Activated T-cell treated with anti-CD3 and anti-CD28 coated beads for 24 hours (primary cell): Measurements from ENCODE around the gene FARP2.

Experiments
- DNase-seq: peaks from one replicate; pipeline ENCODE4 v3.0.0-alpha.2; 2020; ENCODE audit warnings: low read depth

Gene FARP2

DNA sequence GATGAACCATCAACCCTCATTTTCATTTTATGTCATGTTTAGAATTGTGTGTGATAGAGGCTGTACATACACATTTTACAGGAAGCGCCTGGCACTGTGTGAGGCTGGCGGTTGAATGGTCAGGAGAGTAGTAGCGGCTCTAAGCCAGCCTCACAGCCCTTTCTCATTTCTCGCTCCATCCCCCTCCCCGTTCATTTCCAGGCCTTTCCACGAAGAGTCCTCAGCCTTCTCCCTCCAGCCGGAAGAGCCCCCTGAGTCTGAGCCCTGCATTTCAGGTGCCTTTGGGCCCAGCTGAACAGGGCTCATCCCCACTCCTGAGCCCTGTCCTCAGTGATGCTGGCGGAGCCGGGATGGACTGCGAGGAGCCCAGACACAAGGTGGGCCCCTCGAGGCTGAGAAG is 100.5 kb downstream of the FARP2 start:
- DNase-seq = no peak

DNA sequence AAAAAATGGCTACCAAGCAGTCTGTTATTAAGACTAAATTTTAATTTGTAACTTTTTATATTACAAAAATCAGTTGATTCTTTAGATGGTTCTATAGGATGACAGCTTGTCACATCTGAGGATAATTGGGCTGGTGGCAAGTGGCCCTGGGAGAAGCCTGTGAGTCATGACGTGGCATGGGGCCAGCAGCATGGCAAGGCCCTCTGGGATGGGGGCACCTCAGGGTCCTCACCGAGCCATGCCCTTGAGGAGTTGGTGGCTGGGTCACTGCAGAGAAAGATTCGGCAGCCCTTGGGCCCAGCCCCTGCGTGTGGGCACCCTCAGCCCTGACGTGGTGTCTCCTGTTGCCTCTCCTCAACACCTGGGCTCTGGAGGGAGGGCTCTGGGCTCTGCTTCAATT is 102.6 kb downstream of the FARP2 start:
- DNase-seq = no peak

DNA sequence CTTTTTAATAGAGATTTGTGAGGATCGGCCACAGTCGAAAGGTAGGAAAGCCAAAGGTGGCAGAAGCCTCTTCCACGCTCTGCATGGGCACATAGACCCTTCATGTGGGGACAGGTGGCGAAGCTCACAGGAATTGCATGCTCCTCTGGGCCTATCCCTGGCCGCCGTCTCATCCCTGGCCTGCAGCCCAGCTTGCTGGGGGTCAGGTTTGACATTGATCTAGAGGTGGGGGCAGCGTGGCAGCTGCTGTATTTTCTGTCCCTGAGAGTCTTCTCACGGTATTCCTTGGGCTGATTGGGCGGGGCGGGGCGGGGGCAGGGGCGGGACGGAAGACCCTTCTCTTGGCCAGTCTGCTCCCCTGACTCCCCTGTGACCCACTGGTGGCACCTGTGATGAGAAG is 103.4 kb downstream of the FARP2 start:
- DNase-seq = no peak

DNA sequence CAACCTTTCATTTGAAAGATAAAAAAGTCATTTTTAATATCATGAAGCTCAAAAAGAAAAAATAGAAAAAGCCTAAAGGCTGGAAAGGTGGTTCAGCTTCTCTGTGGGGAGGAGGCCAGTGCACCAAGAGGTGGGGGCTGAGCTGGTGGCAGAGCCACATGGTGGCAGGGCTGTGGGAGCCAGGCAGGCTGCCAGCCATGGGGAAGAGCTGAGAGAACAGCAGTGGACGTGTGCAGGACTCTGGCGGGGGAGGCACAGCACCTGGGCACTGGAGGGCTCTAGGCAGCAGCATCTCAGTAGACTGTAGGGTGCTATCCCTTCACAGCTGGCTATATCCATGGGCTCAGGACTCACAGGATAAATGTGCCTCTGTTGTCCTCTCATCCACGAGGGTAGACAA is 104.5 kb downstream of the FARP2 start:
- DNase-seq = no peak

DNA sequence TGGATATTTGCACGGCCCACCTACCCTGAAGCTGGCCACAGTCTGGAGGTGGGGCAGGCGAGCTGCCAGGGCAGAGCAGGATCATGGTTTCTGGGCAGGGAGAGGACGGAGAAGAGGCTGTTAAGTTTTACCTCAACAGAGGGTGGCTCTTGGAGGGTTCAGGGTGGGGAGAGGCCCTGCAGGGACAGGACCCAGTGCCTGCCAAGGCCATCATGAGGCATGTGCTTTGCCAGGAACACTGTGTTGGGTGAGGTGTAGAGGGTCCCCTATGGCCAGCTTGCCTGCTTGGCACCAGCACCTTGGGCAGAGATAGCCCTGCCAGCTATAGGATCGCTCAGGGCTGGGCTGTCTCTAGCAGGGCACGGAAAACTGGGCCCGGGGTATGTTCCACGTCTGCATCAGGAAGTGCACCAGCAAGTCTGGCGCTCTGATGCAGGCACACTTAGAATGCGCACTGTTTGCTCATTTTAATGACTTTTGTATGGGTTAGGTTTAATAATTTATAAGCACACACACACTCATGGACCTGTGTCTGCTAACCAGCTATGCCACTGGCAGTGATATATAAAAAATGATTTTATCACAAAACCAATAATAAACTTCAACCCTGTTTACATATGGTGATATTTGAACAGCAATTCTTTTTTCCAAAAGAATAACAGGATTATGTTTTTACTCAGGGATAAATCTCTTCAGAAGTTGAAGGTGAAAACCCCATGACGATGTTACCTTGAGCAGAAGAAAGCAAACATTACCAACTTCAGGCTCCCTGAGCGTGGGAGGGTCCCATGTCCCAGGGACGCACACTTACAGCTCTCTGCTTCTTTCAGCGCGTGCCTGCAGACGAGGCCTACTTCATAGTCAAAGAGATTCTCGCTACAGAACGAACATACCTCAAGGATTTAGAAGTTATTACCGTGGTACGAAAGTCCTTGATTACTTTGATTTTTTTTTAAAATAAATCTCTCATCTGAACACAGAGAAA is 105.9 kb downstream of the FARP2 start:
- DNase-seq = no peak

DNA sequence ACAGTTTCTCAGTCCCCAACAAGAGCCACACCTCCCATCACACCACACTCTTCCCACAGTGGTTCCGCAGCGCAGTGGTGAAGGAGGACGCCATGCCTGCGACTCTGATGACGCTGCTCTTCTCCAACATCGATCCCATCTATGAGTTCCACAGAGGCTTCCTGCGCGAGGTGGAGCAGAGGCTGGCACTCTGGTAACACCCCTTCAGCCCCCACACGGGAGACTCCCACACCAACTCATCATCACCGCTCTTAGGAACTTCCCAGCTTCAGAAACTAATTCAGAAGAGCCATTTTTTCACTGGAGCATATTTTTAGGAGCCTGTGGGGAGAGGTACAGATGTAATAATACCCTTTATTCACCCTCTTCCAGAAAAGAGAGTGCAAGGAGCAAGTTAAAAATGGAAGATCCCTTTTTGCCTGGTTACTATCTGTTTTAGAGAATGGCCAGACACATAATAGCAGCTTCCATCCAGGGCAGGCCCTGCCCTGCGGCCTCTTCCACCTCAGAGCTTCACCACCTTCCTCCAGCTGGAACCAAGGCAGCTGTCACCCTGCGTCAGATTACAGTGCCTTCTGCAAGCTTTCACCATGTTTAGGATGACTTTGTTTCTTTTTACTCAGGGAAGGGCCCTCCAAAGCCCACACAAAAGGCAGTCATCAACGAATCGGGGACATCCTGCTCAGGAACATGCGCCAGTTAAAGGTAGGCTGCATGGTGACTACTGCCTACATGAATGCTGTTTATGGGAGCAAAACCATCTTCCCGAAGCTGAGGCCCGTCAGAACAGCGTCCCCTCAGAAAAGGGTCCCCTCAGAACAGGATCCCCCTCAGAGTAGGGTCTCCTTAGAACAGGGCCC is 107.4 kb downstream of the FARP2 start:
- no peak for DNase-seq

DNA sequence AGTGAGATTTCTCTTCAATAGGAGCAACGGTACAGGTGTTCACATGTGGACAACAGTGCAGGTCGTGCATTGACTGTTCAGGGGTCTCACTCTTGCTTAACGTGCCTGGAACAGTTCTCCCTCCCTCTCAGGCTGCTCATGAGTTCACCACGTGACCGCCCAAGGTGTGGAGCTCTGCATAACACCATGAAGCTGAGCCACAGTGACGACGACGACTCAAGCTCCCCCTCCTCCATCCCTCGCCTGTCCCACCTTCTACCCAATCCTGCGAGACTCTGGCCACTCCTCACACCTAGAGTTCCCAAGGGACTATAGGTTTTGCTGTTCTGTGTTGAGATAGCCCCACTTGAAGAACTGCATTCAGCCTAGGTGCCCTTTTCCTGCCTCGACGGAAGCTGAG is 109.5 kb downstream of the FARP2 start:
- DNase-seq = no peak

DNA sequence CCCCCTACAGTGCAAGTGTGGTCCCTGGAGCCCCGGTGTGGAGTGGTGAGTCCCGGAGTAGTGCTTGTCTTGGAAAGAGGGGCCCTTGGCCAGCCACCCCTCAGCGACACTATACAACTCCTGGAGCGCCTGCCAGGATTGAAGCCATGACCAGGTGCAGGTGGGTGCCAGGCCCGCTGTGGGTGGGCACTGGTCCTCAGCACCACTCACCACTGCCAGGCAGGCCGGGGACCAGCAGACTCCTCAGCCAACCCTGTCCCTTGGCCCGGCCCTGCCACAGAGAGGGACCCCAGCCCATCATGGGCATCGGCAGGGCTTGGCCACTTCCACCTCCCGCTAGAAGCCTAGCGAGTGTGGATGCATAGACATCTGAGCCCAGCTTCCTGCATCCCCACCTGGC is 110.1 kb downstream of the FARP2 start:
- DNase-seq = no peak

DNA sequence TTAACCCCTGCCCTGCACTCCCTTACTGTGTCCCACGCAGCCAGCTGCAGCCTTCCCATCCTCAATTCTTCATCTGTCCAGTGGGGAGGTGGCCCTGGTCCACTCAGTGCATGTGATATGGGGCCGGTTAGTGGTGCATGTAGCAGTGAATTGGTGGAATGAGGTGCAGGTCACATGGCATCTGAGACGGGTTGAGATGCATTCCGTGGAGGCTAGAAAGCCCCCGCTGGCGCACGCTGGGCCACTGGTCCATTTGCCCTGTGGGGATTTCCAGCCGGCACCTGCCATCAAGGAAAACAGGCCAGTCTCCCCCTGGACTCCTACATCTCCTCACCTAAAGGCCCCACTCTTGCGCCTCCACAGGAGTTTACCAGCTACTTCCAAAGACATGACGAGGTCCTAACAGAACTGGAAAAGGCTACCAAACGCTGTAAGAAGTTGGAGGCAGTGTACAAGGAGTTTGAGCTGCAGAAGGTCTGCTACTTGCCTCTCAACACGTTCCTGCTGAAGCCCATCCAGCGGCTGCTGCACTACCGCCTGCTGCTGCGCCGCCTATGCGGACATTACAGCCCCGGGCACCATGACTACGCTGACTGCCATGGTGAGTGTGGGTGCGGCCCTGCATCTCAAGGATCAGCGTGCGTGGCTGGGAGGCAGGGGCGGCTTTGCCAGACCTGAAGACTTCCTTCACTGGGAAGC is 111.8 kb downstream of the FARP2 start:
- DNase-seq = no peak

DNA sequence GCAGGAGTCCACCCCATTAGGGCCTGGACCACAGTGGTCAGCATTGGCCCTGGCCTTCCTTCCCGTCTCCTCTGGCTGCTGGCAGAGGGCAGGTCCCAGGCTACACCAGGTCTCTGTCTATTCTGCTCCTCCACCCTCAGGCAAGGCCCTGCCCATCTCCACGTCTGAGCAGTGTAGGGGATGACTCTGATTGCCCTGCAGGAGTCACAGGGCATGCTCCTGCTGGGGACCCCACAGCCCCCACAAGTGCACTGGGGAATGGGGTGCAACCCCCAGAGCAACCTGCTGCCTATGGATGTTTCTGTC is 112.3 kb downstream of the FARP2 start:
- DNase-seq = no peak

DNA sequence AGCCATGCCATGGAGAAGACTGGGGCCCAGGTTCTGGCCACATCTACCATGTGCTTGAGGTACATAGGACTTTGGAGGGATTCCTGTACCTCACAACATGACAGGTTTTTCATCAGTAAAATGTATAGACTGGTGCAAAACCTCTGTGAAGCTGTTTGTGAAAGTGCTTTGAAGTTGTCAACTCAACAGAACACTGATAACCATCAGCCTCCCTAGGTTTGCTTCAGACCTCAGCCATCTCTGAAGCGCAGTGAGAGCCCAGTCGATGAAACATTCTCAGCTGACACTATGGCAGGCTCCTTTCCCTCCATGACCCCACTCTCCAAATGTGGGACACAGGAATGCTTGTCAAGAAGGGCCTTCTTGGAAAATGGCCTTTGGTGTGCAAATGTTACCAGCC is 113.7 kb downstream of the FARP2 start:
- no peak for DNase-seq

DNA sequence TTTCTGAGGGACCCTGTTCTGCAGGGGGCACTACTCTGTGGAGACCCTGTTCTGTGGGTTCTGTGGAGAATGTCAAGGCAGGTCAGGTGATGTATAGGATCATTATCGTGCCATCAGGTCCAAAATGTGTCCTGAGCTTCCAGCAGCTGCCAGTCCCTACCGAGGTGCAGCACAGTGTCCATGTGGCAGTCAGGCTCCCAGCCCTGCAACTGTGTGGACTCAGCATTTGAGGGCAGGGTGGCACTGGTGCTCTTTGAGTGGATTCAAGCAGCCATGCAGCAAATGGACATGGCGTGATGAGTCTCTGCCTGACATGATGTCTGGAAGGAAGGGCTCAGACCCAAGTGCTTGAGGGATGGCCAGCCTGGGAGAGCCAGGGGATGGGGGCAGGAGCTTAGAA is 117.3 kb downstream of the FARP2 start:
- no peak for DNase-seq

DNA sequence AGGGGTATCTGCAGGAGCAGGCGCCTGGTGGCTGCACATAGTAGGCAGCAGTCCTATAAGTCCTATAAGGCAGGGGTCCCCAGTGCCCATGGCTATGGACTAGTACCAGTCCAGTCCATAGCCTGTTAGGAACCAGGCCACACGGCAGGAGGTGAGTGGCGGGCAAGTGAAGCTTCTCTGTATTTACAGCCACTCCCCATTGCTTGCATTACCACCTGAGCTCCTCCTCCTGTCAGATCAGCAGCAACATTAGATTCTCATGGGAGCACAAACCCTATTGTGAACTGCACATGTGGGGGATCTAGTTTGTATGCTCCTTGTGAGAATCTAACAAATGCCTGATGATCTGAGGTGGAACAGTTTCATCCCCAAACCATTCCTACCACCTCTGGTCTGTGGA is 119.2 kb downstream of the FARP2 start:
- DNase-seq = no peak

DNA sequence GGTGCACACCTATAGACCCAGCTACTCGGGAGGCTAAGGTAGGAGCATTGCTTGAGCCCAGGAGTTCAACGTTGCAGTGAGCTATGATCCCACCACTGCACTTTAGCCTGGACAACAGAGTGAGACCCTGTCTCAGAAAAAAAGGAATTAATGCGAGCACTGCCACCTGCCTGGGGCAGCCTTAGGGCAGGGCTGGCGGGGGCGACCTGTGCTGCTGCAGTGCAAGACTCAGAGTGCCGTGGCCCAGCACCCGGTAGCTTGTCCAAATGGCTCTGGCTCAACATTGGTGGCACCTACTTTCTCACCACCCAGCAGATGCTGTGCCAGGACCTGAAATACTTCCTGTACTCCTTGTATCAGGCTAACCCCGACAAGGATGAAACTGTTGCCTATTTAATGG is 122.1 kb downstream of the FARP2 start:
- no peak for DNase-seq

DNA sequence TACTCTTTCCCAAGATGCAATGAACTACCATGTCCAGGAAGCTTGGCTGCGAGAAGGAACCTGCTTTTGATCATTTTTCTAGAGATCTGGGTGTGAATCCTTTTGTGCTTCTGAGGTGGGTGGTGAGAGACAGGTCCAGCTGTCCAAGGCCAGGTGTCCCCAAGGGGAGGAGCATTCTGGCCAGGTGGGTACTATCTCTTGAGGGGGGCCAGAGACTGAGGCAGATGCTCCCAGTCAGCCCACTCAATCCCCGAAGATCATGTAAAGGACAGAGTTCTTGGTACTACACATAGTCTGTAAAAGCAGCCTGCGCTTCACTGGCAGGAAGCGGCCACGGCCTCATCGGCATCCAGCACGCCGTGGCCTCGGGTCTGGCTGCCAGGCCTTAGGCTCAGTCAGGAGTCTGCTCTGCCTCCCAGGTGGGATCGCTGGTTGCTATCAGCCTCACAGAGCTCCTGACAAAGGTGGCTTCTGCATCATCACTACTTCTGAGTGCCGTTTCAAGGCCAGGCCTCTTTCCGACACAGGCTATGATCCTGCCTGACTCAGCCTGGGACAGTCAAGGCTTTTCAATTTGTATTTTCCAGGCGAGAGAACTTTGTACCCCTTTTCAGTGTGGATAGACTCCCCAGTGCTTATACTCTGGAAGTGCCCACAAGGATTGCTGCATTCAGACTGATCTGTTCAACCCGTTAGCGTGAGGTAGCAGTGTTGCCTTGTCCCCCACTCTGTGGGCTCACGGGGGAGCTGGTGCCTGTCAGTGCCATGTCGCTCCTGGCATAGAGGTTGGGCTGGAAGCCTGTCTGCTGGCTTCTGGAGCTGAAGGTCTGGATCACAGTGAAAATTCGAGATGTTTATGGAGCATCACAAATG is 123.2 kb downstream of the FARP2 start:
- no peak for DNase-seq

DNA sequence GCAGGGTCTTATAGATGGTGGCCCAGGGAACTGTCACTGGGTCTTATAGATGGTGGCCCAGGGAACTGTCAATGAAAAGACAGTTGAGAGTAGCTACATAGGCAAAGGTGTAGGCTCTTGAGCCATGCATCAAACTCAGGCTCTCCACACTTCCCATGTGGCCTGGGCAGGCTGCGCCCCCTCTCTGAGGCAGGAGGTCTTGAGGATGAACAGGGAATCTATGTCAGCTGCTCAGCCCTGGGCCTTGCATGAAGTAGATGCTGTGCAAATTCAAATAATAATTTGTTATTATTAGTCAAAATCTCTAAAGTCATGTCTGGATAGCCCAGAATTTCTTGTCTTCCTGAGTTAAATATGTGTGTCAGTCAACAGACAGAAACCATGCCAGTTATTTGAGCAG is 125.6 kb downstream of the FARP2 start:
- no peak for DNase-seq

DNA sequence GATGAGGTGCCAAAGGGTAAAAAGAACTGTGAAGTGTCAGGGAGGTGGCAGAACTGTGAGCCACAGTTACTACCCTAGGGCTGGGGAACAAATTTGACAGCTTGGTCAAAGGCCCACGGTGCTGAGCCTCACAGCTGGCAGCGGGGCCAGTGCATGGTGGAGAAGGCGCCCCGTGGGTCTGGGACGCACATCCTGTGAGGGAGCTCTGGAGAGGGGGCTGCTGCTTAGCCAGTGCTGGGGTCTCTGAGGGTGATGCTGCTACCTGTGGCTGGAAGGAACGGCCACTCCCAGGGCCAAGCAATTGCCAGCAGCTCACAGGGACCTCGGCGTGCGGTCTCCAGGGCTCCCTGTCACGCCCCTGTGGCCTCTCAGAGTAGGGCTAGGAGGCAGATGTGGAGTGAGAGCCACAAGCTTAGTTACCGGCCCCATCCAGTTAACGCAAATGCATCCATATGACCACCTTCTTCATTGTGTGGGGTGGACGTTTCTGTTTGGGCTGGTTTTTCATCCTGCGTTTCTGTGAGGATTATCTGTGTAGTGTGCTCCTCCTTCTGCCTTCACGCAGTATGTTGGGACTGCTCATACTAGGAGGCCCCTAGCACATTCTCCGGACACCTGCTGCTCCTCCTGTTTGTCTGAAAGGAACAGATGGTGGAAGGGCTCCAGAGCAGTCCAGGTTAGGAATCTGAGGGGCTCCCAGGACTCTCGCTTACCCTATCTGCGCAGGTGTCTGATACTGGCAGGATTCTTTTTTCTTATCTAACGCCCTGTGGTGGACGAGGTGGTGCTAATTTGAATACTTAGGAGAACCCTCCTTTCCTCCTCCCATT is 126.3 kb downstream of the FARP2 start:
- no peak for DNase-seq

DNA sequence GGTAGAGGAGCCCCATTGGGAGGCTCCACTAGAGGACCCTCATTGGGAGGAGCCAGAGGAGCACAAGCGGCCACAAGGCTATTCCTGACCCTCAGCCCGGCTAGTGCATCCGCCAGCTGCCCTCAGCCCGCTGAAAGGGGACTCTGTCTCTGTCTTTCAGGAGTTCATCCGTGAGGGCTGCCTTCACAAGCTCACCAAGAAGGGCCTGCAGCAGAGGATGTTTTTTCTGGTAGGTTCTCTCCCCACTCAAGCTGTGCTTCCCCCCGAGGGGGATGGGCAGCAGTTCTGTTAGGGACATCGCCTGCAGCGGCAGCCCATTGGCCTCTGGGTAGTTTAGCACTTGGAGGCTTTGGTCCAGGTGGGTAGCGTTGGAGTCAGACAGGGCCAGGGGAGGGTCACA is 127.2 kb downstream of the FARP2 start:
- no peak for DNase-seq

DNA sequence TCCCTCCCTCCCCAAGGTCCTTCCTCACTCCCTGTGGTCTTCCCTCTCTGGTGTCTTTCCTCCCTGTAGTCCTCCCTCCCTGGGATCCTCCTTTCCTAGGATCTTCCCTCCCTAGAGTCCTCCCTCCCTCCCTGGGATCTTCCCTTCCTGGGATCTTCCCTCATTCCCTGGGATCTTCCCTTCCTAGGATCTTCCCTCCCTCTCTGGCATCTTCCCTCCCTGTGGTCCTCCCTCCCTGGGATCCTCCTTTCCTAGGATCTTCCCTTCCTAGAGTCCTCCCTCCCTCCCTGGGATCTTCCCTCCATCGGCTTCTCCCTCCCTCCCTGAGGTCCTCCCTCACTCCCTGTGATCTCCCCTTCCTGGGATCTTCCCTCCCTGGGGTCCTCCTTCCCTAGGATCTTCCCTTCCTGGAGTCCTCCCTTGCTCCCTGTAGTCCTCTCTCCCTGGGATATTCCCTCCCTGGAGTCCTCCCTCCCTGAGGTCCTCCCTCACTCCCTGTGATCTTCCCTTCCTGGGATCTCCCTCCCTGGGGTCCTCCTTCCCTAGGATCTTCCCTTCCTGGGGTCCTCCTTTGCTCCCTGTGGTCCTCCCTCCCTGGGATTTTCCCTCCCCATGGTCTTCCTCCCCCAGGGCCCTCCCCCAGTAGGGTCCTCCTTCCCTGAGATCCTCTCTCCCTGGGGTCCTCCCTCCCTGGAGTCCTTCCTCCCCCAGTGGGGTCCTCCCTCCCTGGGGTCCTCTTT is 129.3 kb downstream of the FARP2 start:
- DNase-seq = no peak

DNA sequence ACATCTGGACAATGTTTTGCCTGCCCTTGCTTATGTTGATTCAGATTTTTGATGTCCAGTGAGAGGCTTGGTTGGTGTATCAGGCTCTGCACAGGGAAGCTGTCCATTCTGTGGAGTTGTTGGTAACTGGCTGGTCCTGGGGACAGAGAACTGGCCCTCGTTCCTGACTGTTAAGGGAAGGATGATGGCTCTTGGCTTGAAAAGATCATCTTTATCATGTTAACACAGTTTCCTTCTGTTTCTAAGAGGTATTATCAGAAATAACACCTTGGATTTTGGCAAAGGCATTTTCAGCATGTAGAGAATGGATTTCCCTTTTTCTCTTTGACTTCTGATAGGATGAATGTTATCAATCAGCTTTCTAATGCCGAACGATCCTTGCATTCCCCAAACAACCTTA is 133.0 kb downstream of the FARP2 start:
- no peak for DNase-seq
